GM19397 (cell line): ENCODE measurements around the gene ELFN2.

Source experiments
- ATAC-seq: cut with Tn5 transposase; IDR thresholded peaks from one replicate; pipeline ENCODE4 v1.9.1; 2021; ENCODE audit warnings: mild to moderate bottlenecking, moderate library complexity; ENCODE audit not compliant: unreplicated experiment

Gene ELFN2

DNA sequence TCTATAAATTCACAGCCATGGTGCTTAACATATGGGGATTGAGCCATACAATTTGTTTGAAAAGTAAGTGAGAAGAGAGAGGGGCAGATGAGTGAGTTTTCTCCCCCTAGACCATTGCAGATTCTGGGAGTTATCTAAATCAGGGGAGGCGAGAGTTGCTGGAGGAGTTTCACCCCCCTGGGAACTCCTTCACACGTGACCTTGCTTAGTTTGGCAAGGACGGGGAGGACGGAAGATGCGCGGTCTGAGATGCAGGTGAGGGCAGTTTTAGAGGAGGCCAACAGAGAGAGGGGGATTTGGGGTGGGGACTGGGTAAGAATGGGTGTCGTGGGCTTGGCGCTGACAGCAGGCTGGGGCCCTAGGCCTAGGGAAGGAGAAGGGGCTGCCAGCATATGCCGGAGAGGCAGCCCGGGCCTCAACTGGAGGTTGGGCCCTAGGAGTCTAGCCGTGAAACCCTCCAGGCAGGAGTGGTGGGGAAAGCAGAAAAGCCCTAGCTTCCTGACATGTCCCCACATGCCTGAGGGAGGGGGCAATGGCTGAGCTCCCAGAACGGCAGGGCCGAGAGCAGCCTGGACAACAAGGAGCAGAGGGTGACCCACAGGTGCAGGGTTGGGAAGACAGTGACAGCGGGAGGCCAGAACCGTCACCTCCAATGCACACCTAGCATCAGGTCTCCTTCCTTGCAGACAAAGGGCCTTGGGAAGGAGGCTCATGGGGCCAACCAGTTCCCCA is 63.9 kb downstream of the ELFN2 start:
- ATAC-seq: no peak

DNA sequence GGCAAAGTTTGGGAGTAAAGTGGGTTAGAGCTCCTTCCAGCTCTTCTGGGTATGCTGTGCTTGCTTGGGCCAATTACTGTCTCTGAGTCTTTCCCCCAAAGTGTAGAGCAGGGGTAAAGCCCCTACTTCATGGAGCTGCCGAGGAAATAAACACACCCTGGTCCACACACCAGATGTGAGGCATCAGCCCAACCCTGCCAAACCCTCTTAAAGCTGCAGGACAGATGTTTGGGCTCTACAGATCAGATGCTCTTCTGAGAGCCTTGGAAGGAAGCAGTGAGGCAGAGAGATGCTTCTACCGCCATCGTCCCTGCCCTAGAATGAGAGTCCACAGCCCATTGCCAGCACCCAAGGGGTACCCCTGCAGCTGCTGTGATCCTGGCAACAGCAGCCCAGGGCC is 64.7 kb downstream of the ELFN2 start:
- ATAC-seq: no peak

GRCh38 chr22:37358917-37359316 is 68.4 kb downstream of the ELFN2 start:
- ATAC-seq: no peak

DNA sequence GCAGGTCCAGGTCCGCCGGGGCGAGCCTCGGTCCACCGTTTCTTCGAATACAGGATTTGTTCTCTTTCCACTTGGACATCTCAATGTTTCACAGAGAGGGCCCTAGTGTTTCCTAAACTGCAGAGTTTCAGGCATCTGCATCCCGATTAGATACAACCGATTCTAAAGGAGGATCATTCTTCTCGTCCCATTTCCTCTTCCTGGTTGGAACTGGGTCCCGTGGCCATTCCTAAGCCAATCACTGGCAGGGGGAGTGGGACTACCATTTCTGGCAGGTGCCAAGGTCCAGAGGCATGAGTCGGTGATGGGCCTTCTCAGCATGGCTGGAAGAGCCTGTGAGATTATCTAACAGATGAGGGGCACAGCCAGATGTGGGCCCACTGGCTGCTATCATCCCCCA is 68.9 kb downstream of the ELFN2 start:
- ATAC-seq: no peak

DNA sequence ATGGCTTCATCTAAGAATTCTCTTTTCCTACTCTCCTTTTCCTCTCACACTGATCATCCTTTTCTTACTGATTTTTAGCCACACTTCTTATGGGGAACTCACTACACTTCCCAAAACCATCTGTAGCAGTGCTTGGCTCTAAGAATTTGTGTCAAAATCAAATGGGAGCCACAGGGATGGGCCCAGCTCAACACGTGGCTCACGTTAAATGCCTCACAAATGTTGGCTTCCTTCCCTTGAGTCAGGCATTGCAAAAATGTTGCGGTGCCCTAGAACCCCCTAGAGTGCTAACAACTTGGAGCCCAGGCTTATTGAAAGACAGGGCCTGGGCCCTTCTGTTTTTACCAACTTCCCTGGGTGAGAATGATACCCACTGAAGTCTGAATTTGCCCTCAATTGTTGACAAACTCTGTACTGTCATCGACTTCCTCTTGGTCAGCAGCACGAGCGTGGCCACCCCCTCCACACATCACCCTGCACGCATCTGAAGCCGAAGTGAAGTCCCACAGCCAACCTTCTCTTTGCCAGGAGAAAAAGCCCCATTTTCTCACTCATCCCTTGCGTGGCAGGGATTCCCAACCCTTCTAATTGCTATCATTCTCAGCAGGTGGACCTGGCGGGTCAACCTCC is 69.7 kb downstream of the ELFN2 start:
- no peak for ATAC-seq

GRCh38 chr22:37356922-37357321 is 70.4 kb downstream of the ELFN2 start:
- ATAC-seq: no peak

- no peak for ATAC-seq
Measured at GRCh38 chr22:37355174-37355573, 72.1 kb downstream of the ELFN2 start.

DNA sequence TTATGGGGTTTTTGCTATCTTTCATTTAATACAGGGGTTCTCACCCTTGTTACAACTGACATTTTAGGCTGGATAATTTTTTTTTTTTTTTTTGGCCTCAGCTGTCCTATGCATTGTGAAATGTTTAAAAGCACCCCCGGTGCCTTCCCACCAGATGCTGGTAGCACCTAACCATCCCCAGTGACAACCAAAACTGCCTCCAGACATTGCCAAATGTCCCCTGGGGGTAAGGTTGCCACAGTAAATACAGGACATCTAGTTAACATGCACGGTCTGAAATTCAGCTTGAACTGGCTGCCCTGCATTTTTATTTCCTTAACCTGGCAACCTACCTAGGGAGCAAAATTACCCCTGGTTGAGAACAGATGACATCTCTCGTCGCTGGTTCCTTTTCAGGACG is 72.6 kb downstream of the ELFN2 start:
- no peak for ATAC-seq

DNA sequence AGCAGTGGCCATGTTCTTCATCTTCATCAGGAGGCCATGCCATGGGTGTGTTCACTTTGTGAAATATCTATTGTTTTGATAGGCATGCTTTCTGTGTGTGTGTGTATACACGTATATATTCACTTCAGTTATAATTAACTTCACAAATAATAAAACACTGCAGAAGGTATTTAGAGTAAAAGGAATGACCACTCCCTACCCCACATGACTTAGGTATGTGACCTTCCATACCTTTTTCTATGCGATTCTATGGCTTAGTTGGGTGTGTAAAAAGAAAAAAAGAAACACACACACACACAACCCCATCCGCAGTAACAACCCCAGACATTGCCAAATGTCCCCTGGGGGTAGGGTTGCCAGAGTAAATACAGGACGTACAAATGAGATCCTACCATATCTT is 73.0 kb downstream of the ELFN2 start:
- ATAC-seq: no peak

- no peak for ATAC-seq
Measured at GRCh38 chr22:37353839-37354238, 73.4 kb downstream of the ELFN2 start.

DNA sequence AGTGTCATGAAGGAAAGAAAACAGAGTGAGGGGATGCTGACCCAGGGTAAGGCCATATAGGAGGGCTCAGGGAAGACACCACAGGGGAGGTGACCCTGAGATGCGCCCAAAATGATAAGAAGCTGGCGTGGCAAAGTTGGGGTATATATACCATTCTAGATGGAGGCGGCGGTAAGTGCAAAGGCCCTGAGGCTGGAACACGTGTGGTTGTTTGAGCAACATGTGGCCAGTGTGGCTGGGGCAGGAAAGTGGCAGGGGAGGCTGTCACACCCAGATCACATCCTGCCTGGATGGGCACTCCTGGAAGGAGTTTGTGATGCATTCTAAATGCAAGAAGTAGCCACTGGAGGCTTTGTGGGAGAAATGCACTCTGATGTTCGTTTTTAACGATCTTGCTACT is 74.8 kb downstream of the ELFN2 start:
- ATAC-seq: no peak

GRCh38 chr22:37351232-37351631 is 76.0 kb downstream of the ELFN2 start:
- ATAC-seq: no peak

- ATAC-seq: no peak
Measured at GRCh38 chr22:37349043-37349814, 78.0 kb downstream of the ELFN2 start.

GRCh38 chr22:37346505-37346895 is 80.8 kb downstream of the ELFN2 start:
- ATAC-seq: no peak

DNA sequence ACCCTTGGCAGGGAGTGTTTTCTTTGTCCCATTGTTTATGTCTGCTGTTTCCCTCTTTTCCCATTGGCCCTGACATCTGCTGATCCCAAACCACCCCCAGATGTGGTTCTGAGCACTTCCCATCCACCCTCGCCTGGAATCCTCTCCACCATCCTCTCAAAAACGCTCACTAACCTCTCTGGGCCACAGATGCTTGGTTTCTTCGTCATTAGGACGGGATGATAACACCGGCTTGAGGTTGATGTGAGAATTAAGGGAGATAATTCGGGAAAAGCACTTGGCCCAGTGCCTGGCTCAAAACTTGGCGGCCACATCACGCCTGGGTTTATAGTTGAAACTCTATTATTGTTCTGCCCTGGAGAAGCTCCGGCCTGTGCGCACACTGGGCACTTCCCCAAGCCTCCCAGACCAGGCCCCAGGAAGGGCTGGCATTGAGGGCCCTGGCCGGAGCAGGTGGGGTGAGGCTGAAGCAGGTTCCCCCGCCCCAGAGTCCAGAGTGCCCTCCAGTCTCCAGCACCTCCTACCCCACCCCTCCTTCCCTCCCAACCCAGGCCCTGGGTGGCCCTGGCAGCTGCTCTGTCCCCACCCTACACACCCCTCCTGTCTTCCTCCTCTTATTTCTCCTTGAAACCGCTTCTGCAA is 81.3 kb downstream of the ELFN2 start:
- ATAC-seq: no peak

DNA sequence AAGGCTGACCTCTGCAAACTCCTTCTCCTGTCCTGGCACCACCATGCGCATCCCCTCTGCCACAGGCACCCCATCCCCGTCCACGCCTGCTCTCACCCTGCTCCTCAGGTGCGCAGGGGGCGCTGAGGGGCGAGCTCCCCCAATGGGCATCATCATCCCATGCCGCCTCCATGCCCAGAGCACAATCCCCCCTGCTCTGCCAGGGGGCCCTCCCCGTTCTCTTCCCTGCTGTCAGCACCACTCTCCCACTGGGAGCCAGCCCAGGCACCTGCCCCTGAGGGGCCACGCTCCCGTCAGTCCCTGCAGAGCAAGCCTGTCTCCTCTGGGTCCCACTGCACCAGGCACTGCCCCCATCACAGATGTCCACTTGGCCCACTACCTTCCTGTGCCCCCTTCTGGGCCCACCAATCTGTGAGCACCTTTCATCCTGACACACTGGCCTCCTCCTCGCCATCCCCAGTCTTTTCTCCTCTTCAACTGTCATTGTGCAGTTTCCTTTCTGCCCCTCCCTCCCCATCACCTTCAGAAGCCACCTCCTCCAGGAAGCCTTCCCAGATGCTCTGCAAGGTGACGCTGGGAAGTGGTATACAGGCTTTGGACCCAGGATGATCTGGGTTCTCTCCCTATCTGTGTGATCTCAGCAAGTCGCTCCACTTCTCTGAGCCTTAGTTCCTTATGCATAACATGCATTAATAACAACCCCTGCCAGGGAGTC is 82.4 kb downstream of the ELFN2 start:
- ATAC-seq: no peak

DNA sequence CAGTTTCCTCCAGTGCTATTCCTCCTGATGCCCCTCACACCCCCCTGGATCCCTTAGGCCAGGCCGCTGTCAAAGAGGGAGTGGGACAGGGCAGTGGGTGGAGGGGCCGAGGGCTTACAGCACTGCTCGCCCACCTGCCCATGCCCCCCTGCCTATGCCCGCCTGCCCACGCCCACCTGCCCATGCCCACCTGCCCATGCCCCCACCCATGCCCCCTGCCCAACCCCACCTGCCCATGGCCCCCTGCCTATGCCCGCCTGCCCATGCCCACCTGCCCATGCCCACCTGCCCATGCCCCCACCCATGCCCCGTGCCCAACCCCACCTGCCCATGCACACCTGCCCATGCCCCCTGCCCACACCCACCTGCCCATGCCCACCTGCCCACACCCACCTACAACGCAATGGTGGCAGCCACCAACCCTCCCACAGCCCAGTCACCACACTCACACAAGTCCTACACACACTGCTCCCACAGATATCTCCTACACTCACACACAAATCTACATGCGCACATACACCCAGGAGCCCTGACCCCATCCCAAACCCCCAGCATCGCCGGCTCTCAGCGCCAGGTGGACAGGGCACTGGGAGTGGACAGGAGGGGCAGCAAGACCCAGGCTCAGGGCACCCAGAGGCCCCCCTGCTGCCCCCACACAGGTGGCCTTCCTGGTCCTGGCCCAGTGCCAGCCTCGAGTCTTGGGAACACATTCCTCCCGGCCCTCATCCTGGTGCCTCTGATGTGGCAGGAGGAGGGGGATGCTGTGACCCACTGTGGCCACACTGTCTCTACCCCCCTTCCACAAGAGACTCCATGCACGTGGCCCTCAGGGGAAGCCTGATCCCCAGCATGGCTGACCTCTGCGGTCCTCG is 83.2 kb downstream of the ELFN2 start:
- no peak for ATAC-seq

GRCh38 chr22:37343348-37343747 is 83.9 kb downstream of the ELFN2 start:
- no peak for ATAC-seq

- no peak for ATAC-seq
Measured at GRCh38 chr22:37342065-37342464, 85.2 kb downstream of the ELFN2 start.
